ENCODE results near the gene ZNRF3.
"Not testable (repeated sequence)": the region's sequence is repeated elsewhere in the genome, so short reads cannot be mapped to it uniquely, and the experiment has no call there.

The ZNRF3 gene

GRCh38 chr22:28986366-28986765 is 103.0 kb downstream of the ZNRF3 start:
- no peak for DNase-seq

GRCh38 chr22:28988457-28988856 is 105.1 kb downstream of the ZNRF3 start:
- no peak for DNase-seq

GRCh38 chr22:28989035-28989464 is 105.7 kb downstream of the ZNRF3 start:
- DNase-seq: peak; percentile 54

- no peak for DNase-seq
Measured at GRCh38 chr22:28989484-28989883, 106.1 kb downstream of the ZNRF3 start.

GRCh38 chr22:28989912-28990311 is 106.5 kb downstream of the ZNRF3 start:
- no peak for DNase-seq

- DNase-seq: no peak
Measured at GRCh38 chr22:28992565-28993356, 109.4 kb downstream of the ZNRF3 start.

GRCh38 chr22:28994522-28994921 is 111.2 kb downstream of the ZNRF3 start:
- DNase-seq: no peak

GRCh38 chr22:28995551-28995950 is 112.2 kb downstream of the ZNRF3 start:
- no peak for DNase-seq

GRCh38 chr22:28997342-28997741 is 114.0 kb downstream of the ZNRF3 start:
- no peak for DNase-seq

GRCh38 chr22:28998681-28999080 is 115.3 kb downstream of the ZNRF3 start:
- no peak for DNase-seq

GRCh38 chr22:28999510-28999909 is 116.1 kb downstream of the ZNRF3 start:
- DNase-seq: no peak

GRCh38 chr22:28999919-29000556 is 116.7 kb downstream of the ZNRF3 start:
- DNase-seq: no peak

GRCh38 chr22:29000641-29001040 is 117.3 kb downstream of the ZNRF3 start:
- DNase-seq: no peak

GRCh38 chr22:29002603-29003002 is 119.2 kb downstream of the ZNRF3 start:
- no peak for DNase-seq

GRCh38 chr22:29003552-29003951 is 120.2 kb downstream of the ZNRF3 start:
- no peak for DNase-seq

GRCh38 chr22:29003975-29004646 is 120.7 kb downstream of the ZNRF3 start:
- DNase-seq: no peak

GRCh38 chr22:29004647-29005371 is 121.4 kb downstream of the ZNRF3 start:
- DNase-seq: no peak

- not testable (repeated sequence) for DNase-seq
Measured at GRCh38 chr22:29005754-29006153, 122.4 kb downstream of the ZNRF3 start.

GRCh38 chr22:29006346-29006745 is 123.0 kb downstream of the ZNRF3 start:
- no peak for DNase-seq

GRCh38 chr22:29009148-29009547 is 125.8 kb downstream of the ZNRF3 start:
- DNase-seq: no peak

GRCh38 chr22:29011240-29012100 is 128.1 kb downstream of the ZNRF3 start:
- no peak for DNase-seq

GRCh38 chr22:29012101-29012433 is 128.7 kb downstream of the ZNRF3 start:
- DNase-seq: no peak

Data from stimulated activated CD8-positive, alpha-beta memory T cell treated with anti-CD3 and anti-CD28 coated beads, Interleukin-4, amount 100 ng/mL, for 48 hours (primary cell).